DMS53 (cell line): ENCODE results near the gene KCNMA1.

ENCODE experiments used
- DNase-seq: peaks from one replicate; lab custom pipeline; 2025; lab: John Stamatoyannopoulos, UW

The KCNMA1 gene

DNA sequence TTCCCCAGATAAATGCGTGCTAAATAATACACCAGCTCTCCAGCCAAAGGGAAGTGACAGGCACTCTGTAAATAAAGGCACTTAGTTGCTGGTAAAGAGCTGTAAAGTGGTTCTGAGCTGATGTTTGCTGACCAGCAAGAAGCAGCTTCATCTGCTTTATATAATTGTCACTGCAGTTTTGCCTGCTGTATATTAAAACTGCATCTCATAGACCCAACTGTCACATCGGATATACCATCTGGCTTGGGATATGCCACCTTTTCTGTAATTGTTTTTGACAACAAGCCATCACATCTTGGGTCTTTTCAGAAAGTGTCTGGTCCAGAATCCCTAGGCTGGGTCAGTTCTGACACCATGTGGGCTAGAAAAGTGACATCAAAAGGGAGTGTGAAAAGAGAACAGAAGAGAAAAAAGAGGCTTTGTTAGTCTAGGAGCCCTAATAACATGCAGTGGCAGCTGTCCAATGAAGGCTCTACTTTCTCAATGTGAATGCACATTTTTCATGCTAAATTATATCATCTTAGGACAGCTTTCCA, 697.6 kb downstream of the KCNMA1 start:
- DNase-seq: peak; percentile 37

DNA sequence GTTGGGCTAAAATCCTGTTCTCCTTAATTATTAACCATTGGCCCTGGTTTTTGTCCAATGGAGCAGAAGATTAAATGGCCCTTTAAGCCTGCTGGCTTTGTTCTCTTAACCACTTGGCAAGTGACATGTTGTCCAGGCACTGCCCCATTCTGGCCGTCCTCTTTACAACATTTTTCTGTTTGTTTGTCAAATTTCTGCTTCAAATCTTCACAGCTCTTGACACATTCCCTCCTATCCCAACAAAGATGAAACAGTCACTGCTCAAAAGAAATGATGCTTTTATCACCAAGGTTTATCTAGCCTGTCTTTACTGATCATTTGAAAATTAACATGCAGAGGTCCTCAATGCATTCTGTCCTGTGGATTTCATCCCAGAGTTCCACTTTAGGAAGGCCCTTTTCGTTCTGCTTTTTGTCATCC, 700.4 kb downstream of the KCNMA1 start:
- DNase-seq: peak; percentile 7

DNA sequence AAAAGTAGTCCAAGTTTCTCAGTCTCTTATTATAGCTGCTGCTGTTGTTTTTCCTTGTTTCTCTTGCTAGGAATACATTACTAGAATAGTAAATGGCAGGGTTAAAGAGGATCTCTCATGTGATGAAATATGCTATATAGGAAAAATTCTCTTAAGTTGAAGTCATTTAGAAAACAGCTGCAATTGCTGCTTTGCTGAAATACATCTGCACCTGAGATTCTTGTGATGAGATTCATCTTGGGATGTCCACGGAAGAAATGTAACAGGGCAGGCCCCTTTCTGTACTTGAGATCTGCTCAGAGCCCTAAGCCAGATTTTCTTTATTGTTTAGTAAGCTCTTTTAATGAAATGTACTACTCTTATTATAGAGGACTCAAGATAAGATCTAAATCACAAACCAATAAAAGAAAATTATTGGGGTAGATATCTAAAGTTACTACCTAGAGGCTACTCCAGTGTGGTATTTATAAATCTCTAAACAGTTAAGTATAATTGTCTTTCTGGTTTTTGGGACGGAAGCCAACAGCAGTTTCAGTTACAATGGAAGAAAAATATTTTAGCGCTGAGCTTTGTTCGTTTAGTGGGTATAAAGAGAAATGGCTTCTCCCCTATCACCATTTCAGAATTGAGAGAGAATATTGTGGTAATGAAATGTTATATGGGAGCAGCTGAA, 701.5 kb downstream of the KCNMA1 start:
- DNase-seq: no peak

GRCh38 chr10:76928565-76928964, 709.0 kb downstream of the KCNMA1 start:
- DNase-seq: no peak

DNA sequence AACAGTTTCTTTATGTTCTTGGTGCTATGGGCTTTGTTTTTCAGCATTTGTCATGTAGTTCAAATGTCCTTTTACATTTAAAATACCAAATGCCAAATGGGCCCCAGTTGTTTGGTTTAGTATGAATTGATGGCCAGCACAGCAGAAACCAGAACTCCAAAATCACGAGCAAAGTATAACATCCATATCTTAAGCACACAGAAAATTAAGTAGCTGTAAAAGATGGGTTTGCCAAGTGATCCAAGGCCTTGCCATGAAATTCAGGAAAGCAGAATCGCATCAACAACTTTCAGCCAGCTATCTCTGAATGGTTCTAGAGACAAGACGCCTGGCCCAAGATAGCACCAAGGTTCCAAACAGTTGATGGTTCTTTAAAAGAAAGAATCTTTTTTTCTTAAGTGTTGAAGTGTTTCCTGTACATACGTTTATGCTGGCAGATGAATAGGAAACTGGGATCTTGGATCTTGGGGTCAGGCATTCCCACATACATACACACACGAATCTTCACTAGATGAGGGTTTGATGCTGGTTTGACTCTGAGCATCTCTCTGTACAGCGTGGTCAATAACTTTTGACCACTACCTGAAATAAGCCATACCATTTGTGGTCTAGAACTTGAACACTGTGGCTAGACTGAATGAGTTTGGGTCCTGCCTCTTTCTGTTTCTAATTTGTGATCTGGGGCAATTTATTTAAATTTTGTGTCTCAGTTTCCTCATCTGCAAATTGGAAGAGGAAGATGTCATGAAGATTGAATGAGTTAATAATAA, 711.8 kb downstream of the KCNMA1 start:
- DNase-seq: no peak

DNA sequence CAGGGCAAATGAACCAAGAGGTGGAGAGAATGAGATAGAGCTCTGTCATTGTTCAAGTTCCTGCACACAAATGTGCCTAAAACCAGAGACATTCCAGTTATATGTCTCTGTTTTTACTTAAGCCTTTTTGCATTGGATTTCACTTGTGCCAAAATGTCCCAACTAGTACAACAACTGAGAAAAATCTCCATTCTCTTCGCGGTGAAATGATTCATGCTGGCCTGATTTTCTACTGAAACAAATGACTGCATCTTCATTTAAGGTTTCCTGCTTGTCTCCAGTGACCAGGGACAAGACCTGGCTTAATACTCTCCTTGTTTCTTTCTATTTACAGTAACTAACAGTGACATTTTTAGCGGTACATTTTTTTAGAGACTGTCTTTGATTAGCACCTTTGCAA, 714.9 kb downstream of the KCNMA1 start:
- DNase-seq: no peak

GRCh38 chr10:76921383-76922010, 716.1 kb downstream of the KCNMA1 start:
- peak; percentile 14 for DNase-seq

DNA sequence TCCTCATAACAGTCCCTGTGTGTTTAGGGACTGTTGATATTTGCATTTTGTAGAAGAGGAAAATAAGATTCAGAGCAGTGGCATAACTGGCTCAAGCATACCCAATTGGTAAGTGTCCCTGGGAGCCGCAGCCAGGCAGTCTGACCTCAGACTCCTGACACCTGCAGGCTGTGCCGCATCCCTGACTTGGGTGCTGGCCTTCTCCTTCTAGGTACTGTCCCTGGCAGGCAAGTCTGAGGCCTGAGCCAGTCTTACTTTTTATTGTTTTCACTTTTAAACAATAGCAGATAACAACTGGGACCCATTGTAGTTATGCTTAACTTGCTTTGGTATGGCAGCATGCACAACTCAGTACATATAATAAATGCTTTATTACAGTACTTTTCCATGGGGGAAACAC, 717.0 kb downstream of the KCNMA1 start:
- DNase-seq: no peak

DNA sequence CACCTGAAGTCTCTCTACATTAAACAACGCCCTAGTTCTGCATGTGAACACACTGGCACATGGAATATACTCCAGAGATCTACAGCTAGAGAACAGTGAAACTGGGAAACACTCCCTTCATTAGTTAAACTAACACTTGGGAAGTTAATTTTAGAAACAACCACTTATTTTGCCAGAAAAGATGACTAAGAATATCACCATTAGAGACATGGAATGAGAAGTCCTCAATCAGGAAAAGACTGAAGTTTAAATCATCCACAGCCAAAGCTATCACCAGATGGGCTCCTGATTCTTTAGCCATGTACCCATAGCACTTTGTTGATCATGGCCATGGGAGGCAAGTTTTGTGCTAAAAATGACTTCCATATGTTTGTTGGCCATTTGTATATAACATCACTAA, 719.5 kb downstream of the KCNMA1 start:
- no peak for DNase-seq

GRCh38 chr10:76917071-76917470, 720.5 kb downstream of the KCNMA1 start:
- DNase-seq: no peak

DNA sequence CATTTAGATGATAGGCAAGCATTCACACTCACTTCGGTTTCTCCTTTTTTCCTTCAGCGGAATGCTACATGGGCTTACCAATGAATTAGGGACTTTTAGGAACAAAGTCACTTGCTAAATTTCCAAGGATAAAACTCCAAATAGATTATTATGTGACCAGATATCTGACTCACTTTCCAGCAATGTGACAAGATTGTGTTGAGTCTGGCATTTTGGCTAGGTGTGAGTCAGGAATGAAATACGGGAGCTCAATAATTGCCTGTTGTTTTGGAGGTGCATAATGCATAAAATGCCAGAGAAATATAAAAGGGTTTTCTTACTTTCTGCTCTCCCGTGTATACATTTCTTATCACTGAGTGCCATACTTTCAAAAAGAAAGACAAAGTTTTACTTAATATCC, 721.1 kb downstream of the KCNMA1 start:
- no peak for DNase-seq

DNA sequence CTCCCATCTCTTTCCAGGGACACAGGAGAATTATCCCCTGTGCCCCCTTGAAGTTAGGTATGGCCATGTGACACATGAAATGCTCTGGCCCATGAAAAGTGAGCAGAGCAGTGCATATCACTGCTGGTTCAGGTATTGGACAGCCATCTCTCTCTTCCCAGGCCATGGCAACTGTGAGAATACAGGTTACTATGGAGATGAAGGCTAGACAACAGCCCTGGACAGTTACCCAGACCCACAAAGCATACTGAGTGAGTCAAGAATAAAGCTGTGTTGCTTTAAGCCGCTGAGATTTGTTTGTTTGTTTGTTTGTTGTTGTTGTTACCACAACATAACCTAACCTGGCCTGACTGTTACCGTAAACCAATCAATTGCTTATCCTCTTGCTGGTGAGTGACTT, 722.3 kb downstream of the KCNMA1 start:
- DNase-seq: no peak

GRCh38 chr10:76911184-76911583, 726.4 kb downstream of the KCNMA1 start:
- DNase-seq: no peak

DNA sequence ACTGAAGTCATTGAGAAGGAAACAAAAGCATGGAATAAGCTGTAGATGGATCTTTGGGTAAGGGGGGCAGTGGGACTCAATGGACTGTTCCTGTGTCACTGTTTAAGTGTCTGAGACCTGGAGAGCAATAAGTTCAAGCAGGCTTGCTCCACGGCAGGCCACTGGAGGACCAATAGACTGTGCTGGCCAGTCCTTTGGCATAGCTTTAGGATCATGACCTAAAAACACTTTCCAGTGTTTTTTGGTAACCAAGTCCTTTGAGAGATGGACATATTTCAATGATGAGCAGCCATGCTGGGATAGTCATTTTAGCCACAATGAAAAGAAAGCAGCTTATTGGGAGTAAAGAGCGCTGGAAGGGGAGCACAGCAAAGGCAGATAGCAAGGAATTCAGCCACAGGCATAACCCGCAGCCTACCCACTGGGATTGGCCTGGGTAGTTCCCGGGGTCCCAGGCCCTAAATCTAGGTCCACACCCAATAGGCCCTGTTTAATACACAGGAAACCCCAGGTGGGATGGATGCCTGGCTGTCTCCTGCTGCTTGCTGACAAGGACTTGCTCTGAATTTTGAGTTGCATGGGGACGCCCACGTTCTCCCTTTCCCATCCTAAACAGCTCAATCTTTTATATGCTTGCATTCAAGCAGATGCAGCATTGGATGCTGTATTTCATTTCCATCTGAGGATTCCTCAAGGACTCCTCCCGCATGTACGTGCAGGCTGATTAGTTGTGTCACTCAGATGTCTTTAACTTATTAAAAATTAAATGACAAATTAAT, 727.2 kb downstream of the KCNMA1 start:
- DNase-seq: no peak

DNA sequence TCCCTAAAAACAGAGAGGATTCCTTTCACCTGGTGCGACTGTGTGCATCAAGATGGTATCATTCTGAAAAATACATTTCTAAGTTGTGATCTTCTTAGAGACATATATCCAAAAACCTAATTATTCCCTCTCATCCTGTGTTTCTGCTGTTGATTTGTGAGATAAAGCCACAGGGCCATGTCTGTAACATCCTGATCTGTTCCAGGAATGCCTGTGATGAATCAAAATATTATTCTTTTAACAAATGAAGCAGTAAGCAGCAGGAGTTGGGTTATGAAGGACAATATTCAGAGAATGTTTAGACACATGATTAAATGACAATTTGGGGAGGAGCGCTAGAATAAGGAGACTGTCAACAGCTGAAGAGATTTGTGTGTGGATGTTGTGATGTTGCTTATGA, 731.4 kb downstream of the KCNMA1 start:
- no peak for DNase-seq

- no peak for DNase-seq
These were observed 732.4 kb downstream of the KCNMA1 start for GRCh38 chr10:76905251-76905650.

DNA sequence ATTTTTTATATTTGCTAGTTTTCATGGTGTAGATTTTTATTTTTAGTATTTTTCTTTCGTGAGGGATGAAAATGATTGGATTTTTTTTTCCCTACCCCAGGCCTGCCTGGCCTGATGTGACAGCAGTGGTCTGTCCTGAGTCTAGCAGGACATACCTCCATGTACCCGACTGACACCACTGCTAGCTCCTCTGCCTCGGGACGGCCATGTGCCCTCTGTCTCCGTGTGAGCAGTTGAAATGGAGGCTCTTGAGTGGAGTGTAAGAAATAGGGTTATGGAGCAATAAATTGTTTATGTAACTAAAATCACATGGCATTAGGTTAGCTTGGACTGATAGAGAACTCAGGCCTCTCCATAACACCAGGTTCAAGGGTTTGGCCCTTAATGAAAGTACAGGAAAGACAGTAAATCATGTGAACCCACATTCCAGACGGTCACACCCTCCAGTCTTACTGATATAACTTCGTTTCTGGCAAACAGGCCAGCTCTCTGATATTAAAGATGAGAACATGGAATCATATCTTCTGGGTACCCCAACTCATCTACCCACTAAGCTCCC, 734.1 kb downstream of the KCNMA1 start:
- no peak for DNase-seq

DNA sequence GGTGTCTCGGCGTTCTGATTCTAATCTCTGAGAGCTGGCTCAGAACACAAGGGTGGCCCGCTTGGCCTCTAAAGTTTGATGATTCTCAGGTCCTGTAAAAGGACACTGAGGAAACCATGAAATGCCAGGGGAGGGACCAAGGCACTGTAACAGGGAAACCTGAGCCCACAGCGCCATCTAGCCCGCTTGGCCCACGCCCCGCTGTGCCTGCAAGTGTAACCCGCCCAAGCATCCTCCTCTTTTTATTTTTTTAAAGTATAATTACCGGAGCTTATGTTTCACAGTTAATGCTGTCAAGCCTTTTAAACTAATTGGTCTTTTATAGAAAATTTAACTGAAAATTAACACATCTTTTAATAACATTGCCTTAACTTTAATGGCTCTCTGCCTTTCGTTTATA, 734.7 kb downstream of the KCNMA1 start:
- peak; percentile 58 for DNase-seq

- no peak for DNase-seq
These were observed 735.9 kb downstream of the KCNMA1 start for GRCh38 chr10:76901701-76902100.

DNA sequence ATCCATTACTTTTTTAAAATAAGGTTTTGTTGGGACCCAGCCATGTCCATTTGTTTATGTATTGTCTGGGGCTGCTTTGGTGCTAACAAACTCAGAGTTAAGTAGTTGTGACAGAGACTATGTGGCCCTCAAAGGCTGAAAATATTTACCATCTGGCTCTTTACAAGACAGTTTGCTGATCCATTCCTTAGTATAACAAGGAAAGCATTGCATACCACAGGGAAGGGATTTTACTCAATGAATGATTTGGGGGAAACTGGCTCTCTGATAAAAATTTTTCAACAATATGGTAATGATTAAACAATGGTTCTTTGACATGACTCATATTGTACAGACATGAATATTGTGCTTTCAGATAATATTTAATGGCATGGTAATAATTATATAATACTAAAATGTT, 738.1 kb downstream of the KCNMA1 start:
- no peak for DNase-seq

DNA sequence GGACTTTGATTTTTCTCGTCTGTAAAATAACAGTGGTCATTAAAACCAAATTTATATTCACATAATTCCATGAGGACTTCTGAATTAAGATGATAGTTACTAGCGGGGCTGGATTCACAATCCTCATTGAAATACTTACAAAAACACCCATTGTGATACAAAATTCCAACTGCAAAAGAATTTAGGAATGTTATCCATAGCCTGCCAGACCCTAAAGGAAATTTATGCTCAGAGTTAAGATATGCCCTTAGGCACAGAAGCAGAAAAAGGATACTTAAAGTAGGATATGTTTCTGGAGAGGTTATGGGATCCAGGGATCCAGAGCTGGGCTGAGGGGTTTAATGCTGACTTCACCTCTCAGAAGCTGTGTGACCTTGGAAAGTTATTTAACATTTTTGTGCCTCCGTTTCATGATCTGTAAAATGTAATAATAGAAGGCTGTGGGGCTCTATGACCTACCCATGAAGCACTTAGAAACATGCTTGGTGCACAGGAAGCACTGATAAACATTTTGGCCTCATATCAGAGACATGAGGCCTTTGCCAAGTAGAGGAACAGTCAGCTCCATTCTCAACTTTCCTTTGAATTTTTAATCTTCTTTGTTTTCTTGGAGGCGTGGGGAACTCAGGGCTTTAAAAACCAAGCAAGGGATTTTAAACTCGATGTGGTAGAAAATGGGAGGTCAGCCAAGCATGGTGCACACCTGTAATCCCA, 744.7 kb downstream of the KCNMA1 start:
- DNase-seq: no peak
